Neutrophil (primary cell): ENCODE data around the gene SNUPN.

Experiments used
- H3K27ac ChIP-seq: fragments of 200-600 bp; sonication (generic); 2 replicates; pipeline ENCODE4 v1.5.1; 2016; ENCODE audit warnings: mild to moderate bottlenecking, moderate library complexity
- H3K27me3 ChIP-seq: fragments of 200-600 bp; sonication (generic); 2 replicates; pipeline ENCODE4 v1.6.0; 2016; ENCODE audit warnings: mild to moderate bottlenecking
- H3K36me3 ChIP-seq: fragments of 200-600 bp; sonication (generic); 2 replicates; pipeline ENCODE4 v1.5.1; 2017
- H3K4me1 ChIP-seq, 2 experiments: fragments of 200-600 bp in 1 of 2; sonication (generic) in 1 of 2; 1 replicate in 1 of 2; 2 replicates in 1 of 2; pipeline versions ENCODE4 v1.5.1 to v1.6.1; 2013 to 2016; ENCODE audit warnings: low read depth in 1 of 2, low read length in 1 of 2, mild to moderate bottlenecking in 1 of 2, moderate library complexity in 1 of 2; ENCODE audit not compliant: control insufficient read depth in 1 of 2, insufficient read depth in 1 of 2
- H3K4me3 ChIP-seq, 2 experiments: fragments of 200-600 bp in 1 of 2; sonication (generic) in 1 of 2; 1 replicate in 1 of 2; 2 replicates in 1 of 2; pipeline ENCODE4 v1.5.1; 2013 to 2016; ENCODE audit warnings: low read depth in 1 of 2, low read length in 1 of 2, mild to moderate bottlenecking in 1 of 2, moderate library complexity in 1 of 2
- H3K9me3 ChIP-seq: fragments of 200-600 bp; sonication (generic); 2 replicates; pipeline ENCODE4 v1.5.1; 2016
- CTCF ChIP-seq: fragments of 200-600 bp; sonication (generic); IDR thresholded peaks from 2 replicates; pipeline ENCODE4 v1.5.1; 2016; ENCODE audit warnings: antibody characterized with exemption

The SNUPN gene

DNA sequence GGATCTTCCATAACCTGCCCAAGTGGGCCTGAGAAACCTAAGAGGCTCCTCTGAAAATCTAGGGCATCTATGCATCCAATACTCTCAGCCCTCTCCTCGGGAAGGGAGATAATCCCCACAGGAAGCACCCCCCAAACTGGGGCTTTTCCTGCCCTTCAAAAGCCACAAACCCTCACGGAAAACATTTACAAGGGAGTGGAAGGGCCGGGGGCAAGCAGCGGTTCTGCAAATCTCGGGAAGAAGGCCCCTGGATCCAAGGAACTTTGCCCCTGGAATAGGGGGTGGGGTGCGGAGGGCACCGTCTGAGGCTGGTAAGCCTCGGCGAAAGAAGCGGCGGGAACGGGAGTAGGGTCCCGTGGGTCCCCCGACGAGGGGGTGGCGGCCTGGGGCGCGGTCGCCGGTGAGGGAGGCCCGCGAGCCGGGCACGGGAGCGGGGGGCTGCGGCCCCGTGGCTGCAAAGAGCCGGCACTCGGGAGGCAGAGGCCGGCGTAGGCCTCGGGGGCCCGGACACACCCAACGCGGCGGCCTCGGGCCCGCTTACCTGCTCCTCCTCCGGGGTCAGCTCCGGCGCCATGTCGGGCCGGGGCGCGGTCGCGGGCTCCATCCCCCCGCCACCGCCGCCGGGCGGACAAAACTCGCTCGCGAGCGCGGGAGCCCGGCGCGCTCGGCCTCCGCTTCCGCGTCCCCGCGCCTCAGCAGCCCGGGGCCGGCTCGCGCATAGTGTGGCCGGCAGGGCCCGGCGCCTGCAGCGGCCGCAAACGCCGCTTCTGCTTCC is 47.2 kb downstream of the SNUPN start:
- Histone ChIP-seq H3K36me3 (no peaks in the 10 kb centered on the region), H3K9me3 (no peaks in the 10 kb centered on the region), H3K4me1 (peaks cover 29 to 30% of the 10 kb centered on the region in 2 experiments), H3K4me3 (peak overlapping the region; percentile 83 to 86), H3K27me3 (no peaks in the 10 kb centered on the region), H3K27ac (peak overlapping the region; percentile 90)
- peak; percentile 9 for TF ChIP-seq CTCF

GRCh38 chr15:75577401-75578172 is 47.9 kb downstream of the SNUPN start:
- H3K27ac ChIP-seq, result peak overlapping the region; percentile 90
- H3K4me1 ChIP-seq, result peaks cover 36 to 38% of the 10 kb centered on the region in 2 experiments
- TF ChIP-seq CTCF, result no peak
- no peaks in the 10 kb centered on the region for H3K36me3 ChIP-seq
- H3K9me3 ChIP-seq, result no peaks in the 10 kb centered on the region
- peak overlapping the region; percentile 83 to 86 for H3K4me3 ChIP-seq
- H3K27me3 ChIP-seq, result no peaks in the 10 kb centered on the region

GRCh38 chr15:75573648-75574384 is 51.7 kb downstream of the SNUPN start:
- H3K4me1 ChIP-seq, result peaks cover 35 to 41% of the 10 kb centered on the region in 2 experiments

GRCh38 chr15:75570126-75570845 is 55.2 kb downstream of the SNUPN start:
- Histone ChIP-seq H3K9me3 (no peaks in the 10 kb centered on the region), H3K27me3 (no peaks in the 10 kb centered on the region), H3K27ac (no peak overlapping the region), H3K4me3 (no peak overlapping the region), H3K4me1 (peaks cover 21 to 24% of the 10 kb centered on the region in 2 experiments), H3K36me3 (no peaks in the 10 kb centered on the region)
- no peak for TF ChIP-seq CTCF

More at GRCh38 chr15:75573648-75574384, 51.7 kb downstream of the SNUPN start:
- Histone ChIP-seq H3K27me3 (no peaks in the 10 kb centered on the region), H3K36me3 (no peaks in the 10 kb centered on the region), H3K27ac (peak overlapping the region; percentile 71), H3K4me3 (no peak overlapping the region), H3K9me3 (no peaks in the 10 kb centered on the region)
- TF ChIP-seq CTCF, result no peak
